Cardiac septum (tissue), 1 donor: Measurements from ENCODE around the gene PLEKHA5. TPM values are rescaled to one million over a fixed set of nuclear protein-coding genes. Genes with fewer than 3 reads are reported as not detected.
"Not testable (repeated sequence)": the region's sequence is repeated elsewhere in the genome, so short reads cannot be mapped to it uniquely, and the experiment has no call there.

Experiments used
- DNase-seq: peaks from one replicate; pipeline ENCODE4 v3.0.0-alpha.2; 2020; ENCODE audit warnings: low spot score
- intact Hi-C: fragments of 100-400 bp; cut with DNase I; formaldehyde crosslinking; loops from one replicate; pipeline ENCODE4 v1.14.0; 2022
- total RNA-seq: library from RNA; stranded (reverse); fragmentation: NEBNext Ultra II Directional; extraction: Animal tissue kit (Norgen Biotek cat#: 25700); gene quantifications from one replicate; pipeline ENCODE4 v1.2.1, GENCODE V29; 2021
- donor health status: DM: no; HTN: no; CAD: no.

The PLEKHA5 gene
- total RNA-seq, 1 donor from 2014 or later = 65.4 TPM

DNA sequence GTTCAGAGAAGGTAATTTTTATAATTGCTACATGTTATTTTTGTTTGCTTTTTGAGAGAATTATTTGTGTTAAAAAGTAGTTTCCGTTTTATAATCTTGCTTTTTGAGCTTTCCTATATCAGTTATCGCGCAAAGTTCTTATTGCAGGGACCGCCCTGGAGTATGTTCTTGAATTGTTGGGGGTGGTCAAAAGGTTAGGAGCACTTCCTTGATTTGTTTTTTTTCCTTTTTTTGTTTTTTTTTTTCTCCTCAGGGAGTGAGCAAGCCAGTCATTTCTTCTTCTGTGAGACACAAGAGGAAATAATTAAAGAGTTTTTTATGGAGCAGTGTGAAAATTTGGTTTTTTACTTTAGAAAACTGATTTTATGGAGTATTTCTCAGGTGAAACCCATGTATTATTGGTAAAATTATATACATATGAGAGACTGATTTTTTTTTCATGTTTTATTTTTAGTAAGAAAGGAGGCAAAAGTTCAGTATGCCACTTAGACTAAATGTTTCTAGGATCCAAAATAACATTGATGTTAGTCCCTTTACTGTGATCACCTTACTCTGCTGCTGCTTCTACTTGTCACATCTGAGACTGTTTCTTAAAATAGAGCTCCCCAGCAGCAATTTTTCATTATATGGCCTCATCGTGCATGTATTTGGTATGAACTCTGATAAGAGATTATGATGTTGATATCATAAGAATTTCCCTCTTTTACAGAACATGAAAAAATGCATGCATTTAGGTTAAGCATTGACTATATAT lies 26.6 kb downstream of the PLEKHA5 start:
- intact Hi-C loops = no loop called here
- no peak for DNase-seq

DNA sequence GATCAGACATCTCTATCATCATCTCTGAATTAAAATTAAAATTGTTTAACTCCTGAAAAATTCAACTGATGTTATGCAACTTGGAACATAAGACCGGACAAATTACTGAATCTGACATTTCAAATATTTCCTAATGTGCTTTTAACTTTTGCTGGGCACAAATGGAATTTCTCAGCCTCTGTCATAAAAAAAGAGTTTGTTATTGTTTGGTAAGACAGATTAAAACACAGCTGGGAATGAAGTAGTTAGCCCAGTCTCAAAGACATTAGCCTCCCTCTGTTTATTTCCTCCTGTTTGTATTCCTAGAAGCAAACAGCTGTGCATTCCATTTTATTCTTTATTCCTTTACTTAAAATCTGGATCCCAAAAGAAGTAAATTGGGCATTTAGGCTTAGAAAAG lies 29.4 kb downstream of the PLEKHA5 start:
- intact Hi-C loops = no loop called here
- DNase-seq = no peak

DNA sequence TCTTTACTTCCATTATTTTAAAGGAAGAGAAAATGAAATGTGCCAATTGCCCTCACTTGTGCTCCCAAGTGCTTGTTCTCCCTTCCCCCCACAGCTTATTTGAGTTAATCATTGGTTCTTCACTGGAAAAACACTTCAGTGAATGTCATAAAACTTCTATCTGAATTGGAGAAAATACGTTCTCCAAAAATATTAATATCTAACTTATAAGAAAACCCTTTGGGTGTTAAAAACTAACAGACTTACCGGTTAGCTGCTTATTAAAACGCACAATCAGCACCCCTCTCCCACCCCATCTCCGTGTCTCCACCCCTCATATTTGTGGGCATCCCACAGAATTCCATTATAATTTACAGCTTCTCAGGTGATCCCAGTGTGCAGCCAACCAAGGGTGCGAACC lies 31.7 kb downstream of the PLEKHA5 start:
- intact Hi-C loops = no loop called here

DNA sequence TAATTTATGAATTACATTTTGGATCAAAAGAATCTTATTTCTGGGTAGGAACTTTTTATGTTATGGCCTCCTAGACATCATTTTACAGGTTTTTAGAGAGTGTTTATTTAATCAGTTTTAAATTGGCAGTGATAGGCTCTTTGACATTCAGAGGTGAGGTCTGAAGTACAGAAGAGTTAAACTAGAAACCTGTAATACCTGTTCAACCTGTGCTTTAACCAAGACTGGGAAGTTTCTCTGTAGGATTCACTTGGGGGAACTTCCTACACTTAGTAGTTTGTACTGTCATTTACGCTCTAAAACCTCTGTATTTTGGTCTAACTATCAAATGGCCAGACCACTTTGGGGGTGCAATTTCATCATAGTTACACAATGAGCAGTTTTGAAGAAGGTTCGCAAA lies 35.9 kb downstream of the PLEKHA5 start:
- DNase-seq = no peak
- intact Hi-C loops = no loop called here

More for the DNA sequence above, 31.7 kb downstream of the PLEKHA5 start:
- no peak for DNase-seq

DNA sequence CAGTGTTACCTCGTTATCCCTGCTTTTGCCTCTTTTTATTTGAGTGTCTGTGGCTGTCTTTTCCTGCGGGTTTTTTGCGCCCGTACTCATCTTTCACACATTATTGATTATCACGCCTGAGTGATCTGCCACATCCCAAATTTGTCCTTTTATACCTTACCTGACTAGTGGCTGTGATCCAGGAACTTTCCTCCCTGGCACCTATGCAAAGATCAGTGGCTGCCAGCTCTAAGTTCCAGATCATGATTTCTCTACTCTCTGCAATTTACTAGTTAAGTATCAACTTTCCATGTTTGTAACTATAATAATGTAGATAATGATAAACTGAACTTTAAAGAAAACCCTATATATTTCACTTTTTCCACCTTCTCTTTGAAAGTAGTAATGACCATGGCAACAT lies 36.9 kb downstream of the PLEKHA5 start:
- DNase-seq = no peak
- intact Hi-C loops = no loop called here

DNA sequence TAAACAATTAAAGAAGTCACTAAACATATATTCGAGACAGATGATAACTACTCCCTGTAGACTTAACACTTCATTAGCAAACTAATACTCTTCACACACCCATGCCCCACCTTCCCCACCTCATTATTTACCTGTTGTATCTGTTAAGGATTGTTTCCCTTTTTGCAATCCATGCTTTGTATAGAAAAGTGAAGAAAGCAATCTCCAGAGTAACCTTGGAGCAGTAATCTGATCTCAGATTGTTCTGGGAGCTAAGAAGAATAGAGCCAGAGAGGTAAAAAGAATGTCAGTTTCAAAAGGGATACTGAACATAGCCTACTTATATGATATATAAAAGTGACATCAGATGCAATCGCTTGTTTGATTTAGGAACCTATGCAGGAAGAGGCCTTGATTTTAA lies 37.4 kb downstream of the PLEKHA5 start:
- no peak for DNase-seq
- intact Hi-C loops = no loop called here

DNA sequence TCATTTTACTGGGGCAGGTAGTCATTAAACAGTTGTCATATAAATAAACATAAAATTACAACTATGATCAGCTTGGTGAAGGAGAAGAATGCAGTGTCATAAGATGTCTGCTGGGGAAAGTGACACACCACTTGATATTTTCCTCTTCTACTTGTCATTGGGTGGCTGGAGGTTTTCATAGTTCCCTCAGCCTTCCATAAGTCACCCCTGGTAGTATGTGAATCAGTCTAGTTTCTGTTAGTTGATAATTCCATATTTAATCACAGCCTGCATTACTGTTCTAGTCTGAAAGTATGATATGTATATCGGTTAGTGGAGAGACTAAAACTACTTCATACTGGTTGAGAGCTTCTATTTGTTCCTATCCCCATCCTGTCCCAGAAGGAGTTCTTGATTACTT lies 38.2 kb downstream of the PLEKHA5 start:
- no peak for DNase-seq
- intact Hi-C loops = no loop called here

DNA sequence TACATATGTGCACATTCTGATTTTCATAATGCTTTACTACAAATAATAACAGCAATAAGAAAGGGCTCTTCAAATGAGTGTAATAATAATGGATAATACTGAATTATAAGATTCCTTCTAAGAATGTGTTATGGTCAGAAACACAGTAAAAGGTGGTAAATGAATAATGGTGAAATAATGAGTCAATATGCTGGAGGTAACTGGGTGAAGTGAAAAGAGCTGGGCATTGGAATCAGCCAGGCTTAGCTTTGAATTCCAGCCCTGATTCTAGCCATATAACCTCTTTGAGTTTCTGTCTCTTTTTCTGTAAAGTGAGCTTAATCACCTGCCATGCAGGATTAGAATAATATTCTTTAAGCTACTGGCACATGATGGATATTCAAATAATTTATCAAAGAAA lies 39.1 kb downstream of the PLEKHA5 start:
- intact Hi-C loops = no loop called here
- DNase-seq = no peak

DNA sequence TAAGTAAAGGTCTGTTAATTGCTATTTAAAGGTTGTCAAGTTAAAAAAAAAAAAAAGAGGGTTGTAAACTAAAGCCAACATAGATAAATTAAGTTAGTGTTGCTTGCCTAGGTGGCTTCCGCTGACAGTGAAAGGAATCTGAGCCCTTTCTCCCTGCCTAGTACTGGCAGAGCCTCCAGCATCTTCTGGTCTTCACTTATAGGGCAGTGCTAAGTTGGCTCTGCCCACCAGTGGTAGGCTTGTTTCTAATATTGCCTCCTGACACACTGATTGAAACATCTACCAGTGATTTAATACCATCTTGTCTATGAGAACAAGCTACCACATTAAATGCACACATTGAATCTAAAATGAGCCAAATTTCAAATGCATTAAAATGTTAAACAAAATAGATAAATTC lies 39.7 kb downstream of the PLEKHA5 start:
- intact Hi-C loops = no loop called here
- no peak for DNase-seq

DNA sequence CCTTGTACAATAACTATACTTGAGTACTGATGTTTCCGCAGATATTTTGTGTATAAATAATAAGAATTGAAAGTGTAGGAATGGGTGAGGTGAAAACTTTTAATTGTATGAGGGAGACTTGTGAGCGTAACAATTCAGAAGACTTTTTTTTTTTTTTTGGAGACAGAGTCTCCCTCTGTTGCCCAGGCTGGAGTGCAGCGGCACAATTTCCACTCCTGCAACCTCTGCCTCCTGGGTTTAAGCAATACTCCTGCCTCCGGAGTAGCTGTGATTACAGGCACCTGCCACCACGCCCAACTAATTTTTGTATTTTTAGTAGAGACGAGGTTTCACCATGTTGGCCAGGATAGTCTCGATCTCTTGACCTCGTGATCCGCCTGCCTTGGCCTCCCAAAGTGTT lies 40.8 kb downstream of the PLEKHA5 start:
- DNase-seq, intact Hi-C loops: not testable (repeated sequence)

DNA sequence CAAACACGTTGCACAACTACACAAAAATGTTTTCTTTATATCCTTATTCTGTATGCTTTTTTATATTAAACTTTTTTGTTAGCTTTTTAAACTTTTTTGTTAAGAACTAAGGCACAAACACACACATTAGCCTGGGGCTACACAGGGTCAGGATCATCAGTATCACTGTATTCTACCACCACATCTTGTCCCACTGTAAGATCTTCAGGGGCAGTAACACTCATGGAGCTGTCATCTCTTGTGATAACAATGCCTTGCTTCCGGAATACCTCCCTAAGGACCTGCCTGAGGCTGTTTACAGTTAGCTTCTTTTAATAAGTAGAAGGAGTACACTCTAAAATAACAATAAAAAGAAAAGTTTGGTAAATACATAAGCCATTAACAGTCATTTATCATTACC lies 42.2 kb downstream of the PLEKHA5 start:
- DNase-seq = no peak
- intact Hi-C loops = no loop called here

DNA sequence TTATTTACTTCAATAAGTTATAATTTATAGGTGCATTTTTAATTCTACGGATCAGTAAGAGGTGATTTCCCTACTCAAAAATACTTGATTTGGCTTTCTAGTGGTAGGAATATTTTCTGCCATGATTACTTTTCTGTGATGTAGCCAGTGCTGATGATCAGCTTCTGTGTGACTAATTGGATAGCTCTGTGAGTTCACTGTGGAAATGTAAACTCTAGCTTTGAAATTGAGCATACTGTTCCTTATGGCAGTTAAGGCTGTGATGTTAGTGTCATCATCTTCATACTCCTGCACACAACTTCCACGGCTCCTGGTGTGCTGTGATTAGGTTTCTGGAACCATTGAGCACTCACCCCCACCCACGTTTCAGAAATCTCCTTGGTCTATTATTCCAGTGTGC lies 48.2 kb downstream of the PLEKHA5 start:
- DNase-seq = no peak
- intact Hi-C loops = loop anchor here (2.0 kb wide), 1 partner anchor 47 kb away; no protein-coding TSS in a partner anchor

DNA sequence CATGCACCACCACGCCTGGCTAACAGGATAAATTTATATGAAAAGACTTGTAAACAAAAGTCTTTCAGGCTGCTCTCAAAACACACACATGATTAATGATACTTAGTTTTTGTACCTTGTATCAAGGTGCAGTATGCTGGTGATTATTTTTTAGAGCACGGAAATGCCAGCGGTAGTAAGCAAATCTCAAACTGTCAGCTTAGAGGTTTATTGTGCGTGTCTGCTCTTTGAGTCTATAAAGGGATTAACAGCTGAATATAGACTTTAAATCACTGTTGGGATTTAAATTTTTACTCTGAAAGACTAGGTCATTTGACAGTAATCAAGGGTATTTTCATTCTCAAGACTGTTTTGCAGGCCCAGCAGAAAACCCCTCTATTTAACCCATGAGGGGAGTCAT lies 50.5 kb downstream of the PLEKHA5 start:
- intact Hi-C loops = loop anchor here (5.0 kb wide), 1 partner anchor 143 kb away; no protein-coding TSS in a partner anchor
- DNase-seq = no peak

DNA sequence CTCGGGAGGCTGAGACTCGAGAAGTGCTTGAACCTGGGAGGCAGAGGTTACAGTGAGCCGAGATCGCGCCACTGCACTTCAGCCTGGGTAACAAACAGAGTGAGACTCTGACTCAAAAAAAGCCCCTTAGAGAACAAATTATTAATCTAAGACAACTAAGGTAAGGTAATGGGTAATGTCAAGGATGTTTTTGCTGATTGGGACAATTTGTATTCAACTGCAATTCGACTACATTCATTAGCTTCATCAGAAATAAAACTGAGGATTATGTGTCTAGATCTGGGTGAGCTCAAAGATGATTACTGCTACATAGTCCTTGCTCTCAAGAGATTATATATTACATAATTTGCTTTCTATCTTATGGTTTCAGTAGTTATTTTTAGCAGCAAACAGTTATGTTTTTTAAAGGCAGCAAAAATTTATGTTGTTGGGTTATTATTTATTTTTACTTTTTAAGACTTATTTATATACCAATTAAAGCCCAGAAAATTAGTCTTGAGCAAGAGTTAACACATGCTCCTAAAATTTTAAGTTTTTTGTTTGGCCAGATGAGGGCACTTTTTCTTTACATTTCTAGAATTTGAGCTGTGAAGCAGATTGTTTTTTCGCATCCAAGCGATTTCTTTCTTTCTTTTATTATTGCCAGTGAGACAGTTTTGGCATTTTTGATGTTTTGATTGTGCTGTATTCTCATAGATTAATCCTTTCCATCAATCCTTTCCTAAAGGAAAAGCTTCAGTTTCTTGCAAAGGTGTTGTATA lies 52.3 kb downstream of the PLEKHA5 start:
- no peak for DNase-seq
- intact Hi-C loops = loop anchor here (5.0 kb wide), 1 partner anchor 145 kb away; no protein-coding TSS in a partner anchor

DNA sequence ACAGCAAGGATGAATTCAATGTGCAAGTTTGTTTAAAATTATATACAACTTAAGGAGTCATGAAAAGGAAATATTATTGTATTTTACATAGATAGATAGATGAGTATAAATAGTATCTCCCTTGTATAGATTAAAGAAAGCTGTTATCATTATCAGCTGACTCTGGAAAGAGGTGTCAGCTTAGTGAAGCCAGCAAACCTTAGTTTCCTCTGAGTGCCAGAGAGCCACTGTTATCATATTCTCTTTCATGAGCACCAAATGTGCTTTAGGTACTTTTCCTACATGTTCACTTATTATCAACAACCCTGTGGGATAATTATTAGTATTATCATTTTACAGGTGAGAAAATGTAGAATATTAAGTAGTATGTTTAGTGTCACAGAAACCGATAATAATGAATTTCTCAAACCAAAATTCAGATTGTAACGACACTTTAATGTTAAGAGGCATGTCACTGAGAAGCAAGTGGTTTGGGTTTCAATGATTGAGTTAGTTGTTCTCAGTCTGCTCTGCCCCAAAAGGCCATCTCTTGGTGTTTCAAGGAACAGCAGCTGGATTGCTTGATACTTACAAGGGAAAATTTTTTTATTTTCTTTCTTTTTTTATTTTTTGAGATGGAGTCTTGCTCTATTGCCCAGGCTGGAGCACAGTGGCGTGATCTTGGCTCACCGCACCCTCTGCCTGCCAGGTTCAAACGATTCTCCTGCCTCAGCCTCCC lies 53.7 kb downstream of the PLEKHA5 start:
- no peak for DNase-seq
- intact Hi-C loops = loop anchor here (5.0 kb wide), 1 partner anchor 146 kb away; no protein-coding TSS in a partner anchor

DNA sequence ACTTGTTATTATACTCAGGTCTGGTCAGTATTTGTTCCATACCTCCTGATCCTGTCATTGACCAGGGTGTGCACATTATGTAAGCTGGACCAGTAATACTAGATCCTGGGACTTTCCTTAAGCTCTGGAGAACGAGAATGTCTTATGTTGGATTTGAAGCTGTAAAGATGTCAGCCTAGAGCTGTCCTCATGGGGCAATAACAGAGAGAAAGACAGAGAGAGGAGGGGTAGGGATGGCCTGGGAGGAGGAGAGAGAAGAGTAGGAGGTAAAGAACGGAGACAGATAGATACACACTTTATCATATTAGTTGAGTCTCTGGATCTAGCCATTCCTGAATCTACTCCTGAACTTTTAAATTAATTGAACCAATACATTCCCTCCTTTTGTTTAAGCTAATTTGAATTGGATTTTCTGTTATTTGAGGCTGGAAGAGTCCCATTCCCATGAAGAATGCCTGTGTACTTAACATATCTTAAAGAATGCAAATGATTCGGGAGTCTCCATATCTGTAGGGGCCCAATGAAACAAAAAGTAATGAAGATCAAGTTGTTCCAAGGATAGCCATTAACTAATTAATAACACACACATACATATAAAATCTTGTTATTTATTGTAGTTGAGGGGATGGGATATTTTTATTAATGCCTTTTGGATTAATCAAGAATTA lies 55.9 kb downstream of the PLEKHA5 start:
- intact Hi-C loops = loop anchor here (2.0 to 5.0 kb wide), 3 partner anchors 55 to 753 kb away; no protein-coding TSS in a partner anchor
- no peak for DNase-seq

DNA sequence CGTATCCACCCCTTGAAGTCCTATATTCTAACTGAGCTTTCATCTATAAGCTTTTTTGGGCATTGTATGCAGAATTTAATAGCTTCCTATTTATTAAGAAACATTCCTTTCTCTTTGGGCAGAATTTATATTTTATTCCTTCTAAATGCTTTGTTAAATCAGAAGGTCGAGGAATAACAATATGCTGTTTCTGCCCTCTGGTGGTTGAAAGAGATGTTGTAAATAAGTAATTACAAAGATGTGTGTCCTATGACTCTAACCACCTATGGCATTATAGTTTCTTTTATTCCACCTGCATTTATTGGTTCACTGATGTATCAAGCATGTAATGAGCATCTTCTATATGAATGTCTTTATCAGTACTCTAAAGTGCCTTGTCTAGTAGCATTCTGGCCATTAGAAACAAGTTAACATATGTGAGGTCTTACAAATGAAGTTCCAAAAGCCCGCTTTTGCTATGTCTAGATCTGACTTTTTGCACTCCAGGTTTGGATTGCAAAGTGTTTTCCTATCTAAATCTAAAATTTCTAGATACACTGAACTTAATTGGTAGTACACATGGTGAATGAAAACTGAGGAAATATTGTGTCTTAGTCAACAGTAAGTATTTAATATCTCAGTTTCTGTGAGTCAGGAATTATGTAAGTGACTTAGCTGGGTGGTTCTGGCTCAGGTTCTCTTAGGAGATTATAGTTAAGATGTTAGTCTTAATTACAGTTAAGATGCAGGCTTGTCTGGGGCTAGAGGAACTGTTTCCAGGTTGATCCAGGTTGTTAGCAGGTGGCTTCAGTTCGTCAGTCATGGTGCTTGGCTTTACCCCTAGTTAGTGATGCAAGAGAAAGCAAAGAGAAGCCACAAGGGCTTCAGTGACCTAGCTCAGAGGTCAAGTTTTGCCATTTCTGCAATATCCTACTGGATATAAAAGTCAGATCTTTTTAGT lies 57.5 kb downstream of the PLEKHA5 start:
- intact Hi-C loops = loop anchor here (5.0 kb wide), 2 partner anchors 325 to 755 kb away; no protein-coding TSS in a partner anchor

DNA sequence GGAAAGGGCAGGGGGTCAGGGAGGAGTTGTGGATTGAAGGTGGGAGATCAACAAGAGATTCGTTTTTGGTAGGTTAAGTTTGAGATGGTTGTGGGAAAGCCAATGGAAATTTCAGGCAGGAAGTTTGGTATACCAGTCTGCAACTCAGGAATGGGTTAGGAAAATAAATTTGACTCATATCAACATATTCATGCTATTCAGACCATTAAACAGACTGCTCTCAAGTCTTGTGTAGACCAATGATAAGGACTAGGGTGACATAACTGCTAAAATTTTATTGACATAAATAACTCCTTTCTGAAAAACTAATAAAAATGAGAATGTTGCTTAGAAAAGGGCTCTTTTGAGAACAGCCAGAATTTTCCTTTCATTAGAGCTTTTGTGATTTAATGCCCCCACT lies 60.0 kb downstream of the PLEKHA5 start:
- intact Hi-C loops = loop anchor here (5.0 kb wide), 2 partner anchors 327 to 757 kb away; no protein-coding TSS in a partner anchor
- no peak for DNase-seq

More for the DNA sequence above, 57.5 kb downstream of the PLEKHA5 start:
- no peak for DNase-seq
